ENCODE measurements around the gene EPS8L1.
"Not testable (repeated sequence)": the region's sequence is repeated elsewhere in the genome, so short reads cannot be mapped to it uniquely, and the experiment has no call there.

The EPS8L1 gene

GRCh38 chr19:55097864-55098715 lies 22.4 kb downstream of the EPS8L1 start:
- no peak for DNase-seq

GRCh38 chr19:55098716-55099556 lies 23.3 kb downstream of the EPS8L1 start:
- no peak for DNase-seq

- DNase-seq, result no peak
Measured at GRCh38 chr19:55099557-55100506, 24.2 kb downstream of the EPS8L1 start.

GRCh38 chr19:55101261-55101660 lies 25.6 kb downstream of the EPS8L1 start:
- DNase-seq, result no peak

GRCh38 chr19:55103190-55103589 lies 27.5 kb downstream of the EPS8L1 start:
- DNase-seq, result no peak

- DNase-seq, result no peak
Measured at GRCh38 chr19:55105237-55105636, 29.6 kb downstream of the EPS8L1 start.

GRCh38 chr19:55106591-55106990 lies 30.9 kb downstream of the EPS8L1 start:
- DNase-seq, result no peak

- not testable (repeated sequence) for DNase-seq
Measured at GRCh38 chr19:55107252-55107651, 31.6 kb downstream of the EPS8L1 start.

- no peak for DNase-seq
Measured at GRCh38 chr19:55109527-55110291, 34.0 kb downstream of the EPS8L1 start.

GRCh38 chr19:55111238-55111831 lies 35.7 kb downstream of the EPS8L1 start:
- DNase-seq, result no peak

- no peak for DNase-seq
Measured at GRCh38 chr19:55112246-55112776, 36.6 kb downstream of the EPS8L1 start.

- DNase-seq, result no peak
Measured at GRCh38 chr19:55112777-55113569, 37.3 kb downstream of the EPS8L1 start.

GRCh38 chr19:55113570-55114039 lies 37.9 kb downstream of the EPS8L1 start:
- no peak for DNase-seq

GRCh38 chr19:55114566-55115145 lies 39.0 kb downstream of the EPS8L1 start:
- no peak for DNase-seq

- no peak for DNase-seq
Measured at GRCh38 chr19:55115446-55116065, 39.9 kb downstream of the EPS8L1 start.

GRCh38 chr19:55116232-55116858 lies 40.7 kb downstream of the EPS8L1 start:
- DNase-seq, result peak in 1 of 2 experiments; percentile 2

- DNase-seq, result no peak
Measured at GRCh38 chr19:55116859-55117662, 41.4 kb downstream of the EPS8L1 start, which contains the start of gene PPP1R12C. PPP1R12C (minus strand) TSS chr19:55117637; CDS start chr19:55117543, 94 bp downstream.
